ENCODE data around the gene SLC49A4.

DNA sequence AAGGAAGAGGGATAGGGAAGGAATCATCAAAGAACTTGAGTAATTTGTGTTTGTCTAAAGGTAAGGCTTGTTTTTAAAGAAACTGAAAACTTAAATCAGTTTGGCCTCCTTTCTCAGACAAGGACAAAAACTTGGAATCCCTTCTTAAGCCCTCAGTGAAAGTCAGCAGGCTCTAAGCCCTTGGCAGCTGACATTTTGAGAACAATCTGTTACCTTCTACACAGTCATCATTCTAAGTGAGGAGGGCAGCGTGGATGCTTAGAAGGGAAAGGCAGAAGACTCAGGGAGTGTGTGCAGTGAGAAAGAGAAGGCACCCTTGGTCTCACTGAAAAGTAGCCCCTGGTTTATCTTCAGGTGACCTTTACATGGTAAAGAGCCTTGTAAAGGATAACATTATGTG lies 12.1 kb upstream of the SLC49A4 start:
- TF ChIP-seq GATA2 (IDR thresholded peaks at IDR 0.05; ENCODE audit: low read depth, low read length) (no peak), GATA3 (IDR thresholded peaks at IDR 0.05; ENCODE audit: low read depth, low read length) (no peak)

Data from SH-SY5Y (cell line).